Endothelial cell (in vitro differentiated cells): ENCODE data around the gene GPHN. TPM values are rescaled to one million over a fixed set of nuclear protein-coding genes. Genes with fewer than 3 reads are reported as not detected.

Source experiments
- DNase-seq: peaks from one replicate; pipeline ENCODE4 v3.0.0; 2021; ENCODE audit warnings: low spot score
- H3K27ac Mint-ChIP-seq: one replicate; pipeline ENCODE4 v1.8.0; 2021; ENCODE audit warnings: mixed read lengths, inconsistent platforms; ENCODE audit not compliant: unreplicated experiment
- H3K27me3 Mint-ChIP-seq: one replicate; pipeline ENCODE4 v1.8.0; 2021; ENCODE audit warnings: mild to moderate bottlenecking, moderate library complexity, mixed read lengths, inconsistent platforms; ENCODE audit not compliant: unreplicated experiment
- H3K36me3 Mint-ChIP-seq: one replicate; pipeline ENCODE4 v1.8.0; 2021; ENCODE audit warnings: mild to moderate bottlenecking, low read depth, mixed read lengths, inconsistent platforms; ENCODE audit not compliant: unreplicated experiment
- H3K4me1 Mint-ChIP-seq: one replicate; pipeline ENCODE4 v1.8.0; 2021; ENCODE audit warnings: mild to moderate bottlenecking, mixed read lengths, inconsistent platforms; ENCODE audit not compliant: unreplicated experiment
- H3K4me3 Mint-ChIP-seq: one replicate; pipeline ENCODE4 v1.8.0; 2021; ENCODE audit warnings: mild to moderate bottlenecking, mixed read lengths, inconsistent platforms; ENCODE audit not compliant: unreplicated experiment
- H3K9me3 Mint-ChIP-seq: one replicate; pipeline ENCODE4 v1.8.0; 2021; ENCODE audit warnings: mixed read lengths, inconsistent platforms; ENCODE audit not compliant: unreplicated experiment
- CTCF ChIP-seq: fragments of 200-600 bp; sonication (generic); IDR thresholded peaks from one replicate; pipeline ENCODE4 v1.5.0; 2021; ENCODE audit warnings: antibody characterized with exemption; ENCODE audit not compliant: unreplicated experiment
- total RNA-seq: library from RNA; stranded (reverse); fragmentation: NEBNext Ultra II Directional; extraction: Animal tissue kit (Norgen Biotek cat#: 25700); gene quantifications from one replicate; pipeline ENCODE4 v1.2.1, GENCODE V29; 2021; ENCODE audit not compliant: unreplicated experiment

Gene GPHN
- total RNA-seq, 1 donor from 2014 or later, result 30.0 TPM

GRCh38 chr14:67133144-67133543 lies 625.2 kb downstream of the GPHN start:
- H3K27me3 Mint-ChIP-seq, result no peaks in the 10 kb centered on the region

GRCh38 chr14:67133595-67134441 lies 625.9 kb downstream of the GPHN start:
- H3K27me3 Mint-ChIP-seq, result no peaks in the 10 kb centered on the region
- no peak for TF ChIP-seq CTCF
- peak overlapping the region; percentile 16 for H3K27ac Mint-ChIP-seq
- H3K9me3 Mint-ChIP-seq, result no peaks in the 10 kb centered on the region
- no peak for DNase-seq
- no peak overlapping the region for H3K4me3 Mint-ChIP-seq
- no peaks in the 10 kb centered on the region for H3K4me1 Mint-ChIP-seq
- no peaks in the 10 kb centered on the region for H3K36me3 Mint-ChIP-seq

More at GRCh38 chr14:67133144-67133543, 625.2 kb downstream of the GPHN start:
- Mint-ChIP-seq H3K4me3 (no peak overlapping the region), H3K4me1 (no peaks in the 10 kb centered on the region), H3K27ac (no peak overlapping the region), H3K36me3 (no peaks in the 10 kb centered on the region), H3K9me3 (no peaks in the 10 kb centered on the region)
- no peak for DNase-seq
- TF ChIP-seq CTCF, result no peak

GRCh38 chr14:67137744-67138371 lies 629.9 kb downstream of the GPHN start:
- Mint-ChIP-seq H3K36me3 (no peaks in the 10 kb centered on the region), H3K4me1 (no peaks in the 10 kb centered on the region), H3K27me3 (no peaks in the 10 kb centered on the region), H3K27ac (no peak overlapping the region), H3K4me3 (no peak overlapping the region), H3K9me3 (no peaks in the 10 kb centered on the region)
- DNase-seq, result no peak
- TF ChIP-seq CTCF, result peak; percentile 31

- H3K9me3 Mint-ChIP-seq, result no peaks in the 10 kb centered on the region
- no peaks in the 10 kb centered on the region for H3K27me3 Mint-ChIP-seq
- no peaks in the 10 kb centered on the region for H3K4me1 Mint-ChIP-seq
- DNase-seq, result no peak
- H3K36me3 Mint-ChIP-seq, result no peaks in the 10 kb centered on the region
- H3K4me3 Mint-ChIP-seq, result no peak overlapping the region
- no peak for TF ChIP-seq CTCF
- no peak overlapping the region for H3K27ac Mint-ChIP-seq
Observed at GRCh38 chr14:67140556-67140955, 632.6 kb downstream of the GPHN start.
